Measurements from ENCODE around the gene GJA9. TPM values are rescaled to one million over a fixed set of nuclear protein-coding genes. Genes with fewer than 3 reads are reported as not detected.

GJA9 gene
- total RNA-seq, 2 donors from 2014 or later = not detected

GRCh38 chr1:38919130-38919529 lies 37.7 kb upstream of the GJA9 start:
- peaks cover 23% of the 10 kb centered on the region for H3K27me3 Mint-ChIP-seq (ENCODE audit: insufficient read depth)
- no peak overlapping the region for H3K9ac ChIP-seq (ENCODE audit: extremely low read depth, low read length, poor library complexity, severe bottlenecking)
- WGBS, 2 experiments (ENCODE audit: insufficient coverage in 1 of 2, insufficient read length in 1 of 2) = 69% methylated on average over 3 of the region's 3 CpGs; no CpG with 5 or more reads in 1 of the 2 experiments
- H3K4me1 Mint-ChIP-seq = no peaks in the 10 kb centered on the region
- no peak overlapping the region for H3K4me3 Mint-ChIP-seq
- no peaks in the 10 kb centered on the region for H3K36me3 ChIP-seq (ENCODE audit: control insufficient read depth, insufficient read depth, low read length)
- TF ChIP-seq CTCF (conservative IDR thresholded peaks at IDR 0.05) = no peak
- no peak overlapping the region for H3K4me3 ChIP-seq (ENCODE audit: low read length)
- no peak overlapping the region for H3K27ac Mint-ChIP-seq
- no peaks in the 10 kb centered on the region for H3K9me3 ChIP-seq (ENCODE audit: control insufficient read depth, low read length)
- no peak for DNase-seq
- peaks cover 33% of the 10 kb centered on the region for H3K27me3 ChIP-seq (ENCODE audit: control insufficient read depth, insufficient read depth, low read length, poor library complexity, severe bottlenecking)
- no peak overlapping the region for H3K27ac ChIP-seq (ENCODE audit: low read depth, low read length)
- no peaks in the 10 kb centered on the region for H3K36me3 Mint-ChIP-seq (ENCODE audit: low read depth)
- no peaks in the 10 kb centered on the region for H3K4me1 ChIP-seq (ENCODE audit: control insufficient read depth, insufficient read depth, low read length)
- H3K9me3 Mint-ChIP-seq = peaks cover 1% of the 10 kb centered on the region

GRCh38 chr1:38918568-38918967 lies 37.2 kb upstream of the GJA9 start:
- Mint-ChIP-seq H3K36me3 (ENCODE audit: low read depth) (no peaks in the 10 kb centered on the region), H3K9me3 (peaks cover 1% of the 10 kb centered on the region), H3K4me3 (no peak overlapping the region), H3K27ac (no peak overlapping the region), H3K27me3 (ENCODE audit: insufficient read depth) (peaks cover 24% of the 10 kb centered on the region), H3K4me1 (no peaks in the 10 kb centered on the region)
- no peak for TF ChIP-seq CTCF (conservative IDR thresholded peaks at IDR 0.05)
- Histone ChIP-seq H3K27me3 (ENCODE audit: control insufficient read depth, insufficient read depth, low read length, poor library complexity, severe bottlenecking) (peaks cover 33% of the 10 kb centered on the region), H3K4me1 (ENCODE audit: control insufficient read depth, insufficient read depth, low read length) (no peaks in the 10 kb centered on the region), H3K36me3 (ENCODE audit: control insufficient read depth, insufficient read depth, low read length) (no peaks in the 10 kb centered on the region), H3K27ac (ENCODE audit: low read depth, low read length) (no peak overlapping the region), H3K9ac (ENCODE audit: extremely low read depth, low read length, poor library complexity, severe bottlenecking) (no peak overlapping the region), H3K9me3 (ENCODE audit: control insufficient read depth, low read length) (no peaks in the 10 kb centered on the region), H3K4me3 (ENCODE audit: low read length) (no peak overlapping the region)
- DNase-seq = no peak
- WGBS, 2 experiments (ENCODE audit: insufficient coverage in 1 of 2, insufficient read length in 1 of 2) = 84 to 100% methylated on average over 3 to 5 of the region's 5 CpGs

- H3K27me3 ChIP-seq (ENCODE audit: control insufficient read depth, insufficient read depth, low read length, poor library complexity, severe bottlenecking) = peaks cover 33% of the 10 kb centered on the region
- H3K4me3 ChIP-seq (ENCODE audit: low read length) = no peak overlapping the region
- Mint-ChIP-seq H3K27ac (no peak overlapping the region), H3K36me3 (ENCODE audit: low read depth) (no peaks in the 10 kb centered on the region), H3K4me3 (no peak overlapping the region), H3K9me3 (peaks cover 1% of the 10 kb centered on the region), H3K27me3 (ENCODE audit: insufficient read depth) (peaks cover 24% of the 10 kb centered on the region), H3K4me1 (no peaks in the 10 kb centered on the region)
- no peaks in the 10 kb centered on the region for H3K9me3 ChIP-seq (ENCODE audit: control insufficient read depth, low read length)
- WGBS, 2 experiments (ENCODE audit: insufficient coverage in 1 of 2, insufficient read length in 1 of 2) = 91 to 100% methylated on average over 1 of the region's 1 CpG
- no peak for TF ChIP-seq CTCF (conservative IDR thresholded peaks at IDR 0.05)
- H3K4me1 ChIP-seq (ENCODE audit: control insufficient read depth, insufficient read depth, low read length) = no peaks in the 10 kb centered on the region
- H3K36me3 ChIP-seq (ENCODE audit: control insufficient read depth, insufficient read depth, low read length) = no peaks in the 10 kb centered on the region
- no peak for DNase-seq
- H3K27ac ChIP-seq (ENCODE audit: low read depth, low read length) = no peak overlapping the region
- no peak overlapping the region for H3K9ac ChIP-seq (ENCODE audit: extremely low read depth, low read length, poor library complexity, severe bottlenecking)
Measured at GRCh38 chr1:38917772-38918171, 36.4 kb upstream of the GJA9 start.
